ENCODE data around the gene ALS2. TPM values are rescaled to one million over a fixed set of nuclear protein-coding genes. Genes with fewer than 3 reads are reported as not detected.

ALS2 gene
- total RNA-seq, 4 donors from 2014 or later, result 17.1 to 40.6 (median 19.5) TPM

GRCh38 chr2:201788371-201788770, 7.6 kb upstream of the ALS2 start:
- Histone ChIP-seq H3K9me3 (no peaks in the 10 kb centered on the region), H3K4me3 (no peak overlapping the region), H3K36me3 (no peaks in the 10 kb centered on the region), H3K4me1 (no peaks in the 10 kb centered on the region), H3K27ac (no peak overlapping the region), H3K27me3 (no peaks in the 10 kb centered on the region)
- TF ChIP-seq, protein P1, sequence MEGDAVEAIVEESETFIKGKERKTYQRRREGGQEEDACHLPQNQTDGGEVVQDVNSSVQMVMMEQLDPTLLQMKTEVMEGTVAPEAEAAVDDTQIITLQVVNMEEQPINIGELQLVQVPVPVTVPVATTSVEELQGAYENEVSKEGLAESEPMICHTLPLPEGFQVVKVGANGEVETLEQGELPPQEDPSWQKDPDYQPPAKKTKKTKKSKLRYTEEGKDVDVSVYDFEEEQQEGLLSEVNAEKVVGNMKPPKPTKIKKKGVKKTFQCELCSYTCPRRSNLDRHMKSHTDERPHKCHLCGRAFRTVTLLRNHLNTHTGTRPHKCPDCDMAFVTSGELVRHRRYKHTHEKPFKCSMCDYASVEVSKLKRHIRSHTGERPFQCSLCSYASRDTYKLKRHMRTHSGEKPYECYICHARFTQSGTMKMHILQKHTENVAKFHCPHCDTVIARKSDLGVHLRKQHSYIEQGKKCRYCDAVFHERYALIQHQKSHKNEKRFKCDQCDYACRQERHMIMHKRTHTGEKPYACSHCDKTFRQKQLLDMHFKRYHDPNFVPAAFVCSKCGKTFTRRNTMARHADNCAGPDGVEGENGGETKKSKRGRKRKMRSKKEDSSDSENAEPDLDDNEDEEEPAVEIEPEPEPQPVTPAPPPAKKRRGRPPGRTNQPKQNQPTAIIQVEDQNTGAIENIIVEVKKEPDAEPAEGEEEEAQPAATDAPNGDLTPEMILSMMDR (IDR thresholded peaks at IDR 0.05 in 4 of 5, conservative IDR thresholded peaks at IDR 0.05 in 1 of 5), result no peak
- no peak for TF ChIP-seq POLR2A (IDR thresholded peaks at IDR 0.05)
- in situ Hi-C loops (cut with MboI; ENCODE audit: low sequenced_read_pairs in 4 of 4), result loop anchor here in 1 of 4 donors (25.0 kb wide), 1 partner anchor 599 kb away; the partner anchor contains the start of gene BMPR2
- ATAC-seq (no peak), DNase-seq (no peak)
- intact Hi-C loops (cut with DNase I; ENCODE audit: low total_unique reads), result loop anchor here (10.0 kb wide), 1 partner anchor 246 kb away; the partner anchor contains the start of gene FZD7

- H3K27me3 ChIP-seq, result no peaks in the 10 kb centered on the region
- intact Hi-C loops (cut with DNase I; ENCODE audit: low total_unique reads), result loop anchor here (10.0 kb wide), 1 partner anchor 248 kb away; the partner anchor contains the start of gene FZD7
- ATAC-seq, result no peak
- no peak overlapping the region for H3K4me3 ChIP-seq
- no peak overlapping the region for H3K27ac ChIP-seq
- peaks cover 4 to 5% of the 10 kb centered on the region in 2 donors for H3K4me1 ChIP-seq
- TF ChIP-seq, protein P1 (IDR thresholded peaks at IDR 0.05 in 4 of 5, conservative IDR thresholded peaks at IDR 0.05 in 1 of 5), result no peak
- no peak for TF ChIP-seq POLR2A (IDR thresholded peaks at IDR 0.05)
- no peaks in the 10 kb centered on the region for H3K36me3 ChIP-seq
- no peaks in the 10 kb centered on the region for H3K9me3 ChIP-seq
- in situ Hi-C loops (cut with MboI; ENCODE audit: low sequenced_read_pairs in 4 of 4), result loop anchor here in 1 of 4 donors (25.0 kb wide), 1 partner anchor 601 kb away; the partner anchor contains the start of gene BMPR2
- DNase-seq, result no peak
These were observed 5.7 kb upstream of the ALS2 start for GRCh38 chr2:201786471-201786870.

DNA sequence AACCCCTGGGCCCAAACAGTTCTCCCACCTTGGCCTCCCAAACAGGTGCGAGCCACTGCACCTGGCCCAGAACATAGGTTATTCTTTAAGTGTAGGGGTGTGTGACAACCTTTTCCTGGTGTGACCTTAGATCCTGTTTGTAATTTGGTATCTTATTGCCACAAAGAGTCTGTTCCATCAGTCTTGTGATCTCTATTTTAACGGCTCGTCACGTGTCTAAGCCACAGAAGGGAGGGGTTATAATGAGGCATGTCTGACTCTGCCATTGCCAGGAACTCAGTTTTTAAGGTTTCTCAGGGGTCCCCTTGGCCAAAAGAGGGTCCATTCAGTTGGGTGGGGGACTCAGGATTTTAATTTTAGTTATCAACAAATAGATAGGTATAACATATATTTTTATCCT, 4.4 kb upstream of the ALS2 start:
- TF ChIP-seq, protein P1 (IDR thresholded peaks at IDR 0.05 in 4 of 5, conservative IDR thresholded peaks at IDR 0.05 in 1 of 5), result no peak
- TF ChIP-seq POLR2A (IDR thresholded peaks at IDR 0.05), result no peak
- ATAC-seq, result no peak
- H3K27ac ChIP-seq, result no peak overlapping the region
- H3K4me3 ChIP-seq, result no peak overlapping the region
- no peaks in the 10 kb centered on the region for H3K9me3 ChIP-seq
- peaks cover 5 to 7% of the 10 kb centered on the region in 2 donors for H3K4me1 ChIP-seq
- H3K27me3 ChIP-seq, result no peaks in the 10 kb centered on the region
- in situ Hi-C loops (cut with MboI; ENCODE audit: low sequenced_read_pairs in 4 of 4) (loop anchor here in 1 of 4 donors (25.0 kb wide), 1 partner anchor 602 kb away; the partner anchor contains the start of gene BMPR2), intact Hi-C loops (cut with DNase I; ENCODE audit: low total_unique reads) (loop anchor here (10.0 kb wide), 1 partner anchor 250 kb away; the partner anchor contains the start of gene FZD7)
- DNase-seq, result no peak
- H3K36me3 ChIP-seq, result no peaks in the 10 kb centered on the region

GRCh38 chr2:201784563-201784962, 3.8 kb upstream of the ALS2 start:
- H3K4me1 ChIP-seq, result peaks cover 11 to 13% of the 10 kb centered on the region in 2 donors
- intact Hi-C loops (cut with DNase I; ENCODE audit: low total_unique reads), result loop anchor here (5.0 to 10.0 kb wide), 2 partner anchors 142 to 250 kb away; partner anchors contain the start of genes FZD7 and TMEM237
- no peak for TF ChIP-seq POLR2A (IDR thresholded peaks at IDR 0.05)
- TF ChIP-seq, protein P1 (IDR thresholded peaks at IDR 0.05 in 4 of 5, conservative IDR thresholded peaks at IDR 0.05 in 1 of 5), result no peak
- no peaks in the 10 kb centered on the region for H3K27me3 ChIP-seq
- DNase-seq (no peak), ATAC-seq (no peak)
- in situ Hi-C loops (cut with MboI; ENCODE audit: low sequenced_read_pairs in 4 of 4), result loop anchor here in 1 of 4 donors (5.0 to 25.0 kb wide), 2 partner anchors 253 to 603 kb away; partner anchors contain the start of gene BMPR2
- no peak overlapping the region for H3K27ac ChIP-seq
- no peaks in the 10 kb centered on the region for H3K9me3 ChIP-seq
- H3K36me3 ChIP-seq, result no peaks in the 10 kb centered on the region
- no peak overlapping the region for H3K4me3 ChIP-seq

Measured in gastrocnemius medialis (tissue), 4 donors.